Measurements from ENCODE around the gene LAG3.
"Not testable (repeated sequence)": the region's sequence is repeated elsewhere in the genome, so short reads cannot be mapped to it uniquely, and the experiment has no call there.

LAG3 gene

DNA sequence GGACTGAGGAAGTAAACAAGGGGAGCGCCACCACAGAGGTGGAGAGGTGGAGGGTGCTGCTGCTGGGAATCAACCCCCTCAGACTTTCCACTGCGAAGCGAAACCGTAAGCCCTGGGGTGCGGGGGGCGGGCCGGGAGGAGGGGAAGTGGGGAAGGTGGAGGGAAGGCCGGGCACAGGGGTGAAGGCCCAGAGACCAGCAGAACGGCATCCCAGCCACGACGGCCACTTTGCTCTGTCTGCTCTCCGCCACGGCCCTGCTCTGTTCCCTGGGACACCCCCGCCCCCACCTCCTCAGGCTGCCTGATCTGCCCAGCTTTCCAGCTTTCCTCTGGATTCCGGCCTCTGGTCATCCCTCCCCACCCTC lies at the start of gene LAG3:
Gene LAG3, plus strand, starts transcription at position 190 of the 365 bp plus-strand sequence. CDS start 333 bp downstream, outside the sequence.
- DNase-seq (ENCODE audit: low read depth in 2 of 2): peak; percentile 65 to 73

DNA sequence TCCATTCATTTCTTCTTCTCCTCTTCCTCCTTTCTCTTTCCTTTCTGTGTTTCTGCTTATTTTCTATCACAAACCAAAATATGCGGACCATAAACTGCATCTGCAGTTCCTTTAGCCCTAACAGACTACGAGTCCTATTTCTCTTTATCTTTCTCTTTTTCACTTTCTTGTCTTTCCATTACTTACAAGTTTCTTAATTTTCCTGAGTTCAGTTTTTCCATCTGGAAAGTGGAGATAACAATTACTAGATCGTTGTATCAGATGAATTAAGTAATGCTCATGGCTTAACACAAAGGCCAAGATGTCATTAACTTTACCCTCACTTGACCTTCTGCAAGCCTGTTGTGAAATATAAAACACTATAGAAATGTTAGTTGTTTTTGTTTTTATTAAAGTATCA lies 49.5 kb upstream of the LAG3 start:
- DNase-seq (ENCODE audit: low read depth in 2 of 2): no peak

DNA sequence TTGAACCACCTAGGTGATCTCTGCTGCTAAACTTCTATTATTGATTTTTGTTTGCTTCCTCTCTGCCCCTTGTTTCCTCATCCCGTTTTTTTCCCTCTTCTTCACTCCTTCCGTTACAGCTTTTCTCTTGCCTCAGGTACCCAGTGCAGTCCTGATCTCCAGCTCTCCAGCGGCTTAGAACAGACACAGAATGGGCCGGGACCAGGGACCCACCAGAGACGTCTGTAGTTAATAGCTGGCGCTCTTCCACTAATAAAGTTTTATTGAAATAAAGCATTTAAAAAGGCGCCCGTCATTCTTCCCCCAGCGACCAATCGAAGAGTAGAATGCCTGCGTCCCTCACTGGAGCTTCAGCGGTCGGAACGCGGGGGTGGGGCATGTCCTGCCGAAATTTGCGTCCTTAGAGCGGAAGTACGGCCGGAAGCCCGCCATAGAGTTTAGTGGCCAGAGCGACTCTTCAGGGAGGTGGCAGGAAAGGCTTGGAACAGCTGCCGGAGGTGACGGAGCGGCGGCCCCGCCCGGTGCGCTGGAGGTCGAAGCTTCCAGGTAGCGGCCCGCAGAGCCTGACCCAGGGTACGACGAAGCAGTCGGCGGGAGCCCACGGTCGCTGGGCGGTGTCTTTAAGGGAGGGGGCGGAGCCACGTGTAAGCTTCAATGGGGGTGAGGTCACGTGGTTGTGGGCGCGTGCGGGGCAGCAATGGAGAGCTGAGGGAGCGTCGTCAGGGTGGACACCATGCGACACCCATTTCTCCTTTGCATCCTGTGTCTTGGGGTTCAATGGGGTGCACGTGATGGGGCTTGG lies 48.5 kb upstream of the LAG3 start, which contains the start of gene COPS7A:
Gene COPS7A, plus strand, starts transcription at position 440 of the 802 bp plus-strand sequence. CDS start 611 bp downstream, outside the sequence.
- DNase-seq (ENCODE audit: low read depth in 2 of 2): peak; percentile 96 to 98

DNA sequence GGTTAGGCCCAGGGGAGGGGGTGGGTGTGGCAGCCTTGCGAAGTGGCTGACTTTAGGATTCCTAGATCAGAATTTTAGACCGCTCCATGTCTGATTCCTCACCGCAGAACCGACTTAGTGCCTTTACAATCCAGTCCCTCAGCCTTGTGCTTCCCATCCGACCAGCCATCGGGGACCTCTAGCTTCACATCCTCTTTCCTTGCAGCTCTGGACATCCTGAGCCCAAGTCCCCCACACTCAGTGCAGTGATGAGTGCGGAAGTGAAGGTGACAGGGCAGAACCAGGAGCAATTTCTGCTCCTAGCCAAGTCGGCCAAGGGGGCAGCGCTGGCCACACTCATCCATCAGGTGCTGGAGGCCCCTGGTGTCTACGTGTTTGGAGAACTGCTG lies 47.9 kb upstream of the LAG3 start:
- DNase-seq (ENCODE audit: low read depth in 2 of 2): no peak

DNA sequence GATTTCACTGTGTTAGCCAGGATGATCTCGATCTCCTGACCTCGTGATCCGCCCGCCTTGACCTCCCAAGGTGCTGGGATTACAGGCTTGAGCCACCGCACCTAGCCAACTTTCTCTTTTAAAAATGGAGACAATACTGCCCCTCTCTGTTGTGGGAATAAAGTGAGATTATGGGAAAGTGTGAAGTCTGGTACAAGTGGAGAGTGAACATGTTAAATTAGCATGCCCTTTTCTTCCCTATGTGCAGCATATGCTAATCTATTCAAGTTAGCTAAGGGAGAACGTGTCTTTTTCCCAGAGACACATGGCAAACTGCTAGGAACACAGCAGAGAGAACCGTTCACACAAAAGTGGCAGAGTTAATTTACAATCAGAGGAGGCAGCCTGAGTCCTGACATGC lies 47.0 kb upstream of the LAG3 start:
- no peak for DNase-seq (ENCODE audit: low read depth in 2 of 2)

DNA sequence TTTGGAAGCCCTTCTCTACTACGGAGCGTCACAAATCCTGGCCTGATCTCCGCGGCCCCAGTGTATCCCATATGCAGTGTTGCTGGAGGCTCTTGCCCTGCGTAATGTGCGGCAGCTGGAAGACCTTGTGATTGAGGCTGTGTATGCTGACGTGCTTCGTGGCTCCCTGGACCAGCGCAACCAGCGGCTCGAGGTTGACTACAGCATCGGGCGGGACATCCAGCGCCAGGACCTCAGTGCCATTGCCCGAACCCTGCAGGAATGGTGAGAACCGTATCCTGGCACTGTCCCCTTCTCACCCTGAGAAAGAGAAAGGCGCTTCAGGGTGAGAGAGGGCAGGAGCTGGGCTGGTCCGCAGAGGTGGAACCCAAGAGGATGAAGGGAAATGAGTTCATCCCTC lies 43.1 kb upstream of the LAG3 start:
- DNase-seq (ENCODE audit: low read depth in 2 of 2): no peak

DNA sequence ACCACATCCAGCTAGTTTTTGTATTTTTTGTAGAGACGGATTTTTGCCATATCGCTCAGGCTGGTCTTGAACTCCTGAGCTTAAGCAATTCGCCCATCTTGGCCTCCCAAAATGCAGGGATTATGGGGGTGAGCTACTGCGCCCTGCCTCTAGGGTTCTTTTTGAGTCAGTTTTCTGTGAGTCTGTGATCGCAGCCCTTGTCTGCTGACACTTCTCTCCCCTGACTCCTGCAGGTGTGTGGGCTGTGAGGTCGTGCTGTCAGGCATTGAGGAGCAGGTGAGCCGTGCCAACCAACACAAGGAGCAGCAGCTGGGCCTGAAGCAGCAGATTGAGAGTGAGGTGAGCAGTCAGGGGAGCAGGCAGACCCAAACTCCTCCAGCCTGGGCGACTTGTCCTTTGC lies 42.2 kb upstream of the LAG3 start:
- DNase-seq (ENCODE audit: low read depth in 2 of 2): no peak

DNA sequence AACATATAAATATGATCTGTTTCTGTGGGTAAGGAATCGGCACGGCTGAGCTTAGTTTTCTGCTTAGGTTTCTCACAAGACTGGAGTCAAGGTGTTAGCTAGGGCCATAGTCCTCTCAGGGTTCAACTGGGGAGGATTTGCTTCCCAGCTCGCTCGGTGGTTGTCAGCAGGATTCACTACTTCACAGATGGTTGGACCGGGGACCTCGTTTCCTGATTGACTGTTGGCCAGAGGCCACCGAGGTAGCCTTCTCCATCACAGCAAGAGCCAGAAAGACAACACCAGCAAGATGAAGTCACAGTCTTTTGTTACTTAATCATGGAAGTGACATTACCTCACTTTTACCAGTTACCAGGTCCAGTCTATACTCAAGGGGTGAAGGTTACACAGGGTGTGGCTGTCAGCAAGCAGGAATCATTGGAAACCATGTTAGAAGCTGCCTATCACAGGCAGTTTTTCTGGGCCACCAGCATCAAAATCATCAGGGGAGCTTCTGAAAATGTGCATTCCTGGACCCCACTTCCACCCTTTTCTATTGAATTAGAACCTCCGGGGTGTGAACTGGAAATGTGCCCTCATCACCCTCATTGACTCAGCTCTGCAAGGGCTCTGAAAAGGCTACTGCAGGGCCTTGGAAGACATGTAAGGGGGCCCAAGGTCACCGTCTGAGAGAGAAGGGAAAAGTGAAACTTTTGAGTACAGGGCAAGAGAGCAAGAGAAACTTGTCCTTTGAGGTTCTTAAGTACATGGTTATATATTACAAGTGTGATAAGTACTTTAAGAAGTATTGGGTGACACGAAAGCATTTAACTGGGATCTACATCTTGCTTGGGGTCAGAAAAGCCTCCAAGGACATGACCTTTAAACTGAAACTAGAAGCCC lies 37.6 kb upstream of the LAG3 start:
- DNase-seq (ENCODE audit: low read depth in 2 of 2): no peak

DNA sequence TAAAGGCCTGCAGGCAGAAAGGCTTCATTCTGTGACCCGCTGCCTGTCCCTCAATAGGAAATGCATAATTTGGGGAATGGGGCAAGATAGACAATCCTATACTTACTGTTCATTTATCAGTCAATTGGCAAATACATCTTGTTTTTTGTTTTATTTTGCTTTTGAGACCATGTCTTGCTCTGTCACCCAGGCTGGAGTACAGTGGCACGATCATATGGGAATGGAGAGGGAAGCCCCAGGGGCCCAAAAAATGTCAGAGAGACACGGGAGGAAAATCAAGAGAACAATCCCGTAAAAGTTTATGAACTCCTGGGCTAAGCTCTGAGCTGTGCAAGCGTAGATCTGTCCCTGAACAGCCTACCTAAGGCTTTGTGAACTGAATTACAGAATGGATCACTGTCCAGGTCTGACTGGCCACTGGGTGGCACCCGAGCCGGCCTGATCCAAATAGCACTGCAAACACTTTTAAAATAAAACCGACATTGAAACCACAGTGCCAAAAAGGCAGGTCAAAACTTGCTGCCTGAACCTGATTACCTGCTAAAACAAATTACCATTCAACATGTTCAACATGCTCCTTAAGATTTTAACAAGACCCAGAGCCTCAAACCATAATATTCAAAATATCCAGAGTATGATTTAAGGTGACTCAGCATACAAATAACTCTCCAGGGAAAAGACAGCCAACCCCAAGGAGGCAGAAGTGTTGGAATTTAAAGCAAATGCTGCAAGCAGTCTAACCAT lies 36.7 kb upstream of the LAG3 start:
- no peak for DNase-seq (ENCODE audit: low read depth in 2 of 2)

DNA sequence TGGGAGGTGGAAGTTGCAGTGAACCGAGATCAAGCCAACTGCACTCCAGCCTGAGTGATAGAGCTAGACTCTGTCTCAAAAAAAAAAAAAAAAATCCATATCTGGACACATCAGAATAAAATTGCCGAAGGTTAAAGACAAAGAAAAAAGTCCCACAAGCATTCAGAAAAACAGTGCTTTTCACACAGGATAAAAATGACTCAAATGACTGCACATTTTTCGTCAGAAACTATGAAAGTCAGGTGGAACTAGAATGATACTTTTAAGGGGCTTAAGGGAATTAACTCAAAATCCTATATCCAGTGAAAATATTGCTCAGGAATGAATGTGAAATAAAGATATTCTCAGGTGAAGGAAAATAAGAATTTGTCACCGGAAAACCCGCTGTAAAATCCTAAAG lies 35.6 kb upstream of the LAG3 start:
- no peak for DNase-seq (ENCODE audit: low read depth in 2 of 2)

DNA sequence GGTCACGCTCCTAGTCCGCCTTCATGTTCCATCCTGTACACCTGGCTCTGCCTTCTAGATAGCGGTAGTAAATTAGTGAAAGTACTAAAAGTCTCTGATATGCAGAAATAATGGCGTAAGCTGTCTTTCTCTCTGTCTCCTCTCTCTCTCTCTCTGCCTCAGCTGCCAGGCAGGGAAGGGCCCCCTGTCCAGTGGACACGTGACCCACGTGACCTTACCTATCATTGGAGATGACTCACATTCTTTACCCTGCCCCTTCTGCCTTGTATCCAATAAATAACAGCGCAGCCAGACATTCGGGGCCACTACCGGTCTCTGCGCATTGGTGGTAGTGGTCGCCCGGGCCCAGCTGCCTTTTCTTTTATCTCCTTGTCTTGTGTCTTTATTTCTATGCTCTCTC lies 30.2 kb upstream of the LAG3 start:
- DNase-seq (ENCODE audit: low read depth in 2 of 2): not testable (repeated sequence)

DNA sequence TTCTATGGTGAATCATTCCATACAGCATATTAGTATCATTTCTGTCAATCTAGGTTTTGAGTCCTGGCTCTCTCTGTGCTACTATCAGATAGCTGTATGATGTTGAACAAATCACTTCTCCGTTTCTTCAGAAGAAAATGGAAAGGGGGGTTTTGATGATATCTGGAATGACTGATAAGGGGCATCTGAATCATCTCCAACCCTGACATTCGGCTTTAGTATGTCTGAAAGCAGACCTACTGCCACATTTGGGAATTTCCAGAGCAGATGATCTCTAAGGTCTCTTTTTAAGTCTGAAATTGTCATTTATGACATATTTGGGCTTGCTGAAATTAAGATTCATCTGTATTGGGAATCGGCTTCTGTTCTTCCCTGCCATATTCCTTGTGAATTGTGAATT lies 29.5 kb upstream of the LAG3 start:
- no peak for DNase-seq (ENCODE audit: low read depth in 2 of 2)

DNA sequence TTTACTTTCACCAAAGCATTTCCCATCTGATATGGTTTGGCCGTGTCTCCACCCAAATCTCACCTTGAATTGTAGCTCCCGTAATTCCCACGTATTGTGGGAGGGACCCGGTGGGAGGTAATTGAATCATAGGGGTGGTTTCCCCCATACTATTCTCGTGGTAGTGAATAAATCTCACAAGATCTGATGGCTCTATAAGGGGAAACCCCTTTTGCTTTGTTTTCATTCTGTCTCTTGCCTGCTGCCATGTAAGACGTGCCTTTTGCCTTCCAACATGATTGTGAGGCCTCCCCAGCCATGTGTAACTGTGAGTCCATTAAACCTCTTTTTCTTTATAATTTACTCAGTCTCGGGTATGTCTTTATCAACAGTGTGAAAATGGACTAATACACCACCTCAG lies 29.0 kb upstream of the LAG3 start:
- not testable (repeated sequence) for DNase-seq (ENCODE audit: low read depth in 2 of 2)

DNA sequence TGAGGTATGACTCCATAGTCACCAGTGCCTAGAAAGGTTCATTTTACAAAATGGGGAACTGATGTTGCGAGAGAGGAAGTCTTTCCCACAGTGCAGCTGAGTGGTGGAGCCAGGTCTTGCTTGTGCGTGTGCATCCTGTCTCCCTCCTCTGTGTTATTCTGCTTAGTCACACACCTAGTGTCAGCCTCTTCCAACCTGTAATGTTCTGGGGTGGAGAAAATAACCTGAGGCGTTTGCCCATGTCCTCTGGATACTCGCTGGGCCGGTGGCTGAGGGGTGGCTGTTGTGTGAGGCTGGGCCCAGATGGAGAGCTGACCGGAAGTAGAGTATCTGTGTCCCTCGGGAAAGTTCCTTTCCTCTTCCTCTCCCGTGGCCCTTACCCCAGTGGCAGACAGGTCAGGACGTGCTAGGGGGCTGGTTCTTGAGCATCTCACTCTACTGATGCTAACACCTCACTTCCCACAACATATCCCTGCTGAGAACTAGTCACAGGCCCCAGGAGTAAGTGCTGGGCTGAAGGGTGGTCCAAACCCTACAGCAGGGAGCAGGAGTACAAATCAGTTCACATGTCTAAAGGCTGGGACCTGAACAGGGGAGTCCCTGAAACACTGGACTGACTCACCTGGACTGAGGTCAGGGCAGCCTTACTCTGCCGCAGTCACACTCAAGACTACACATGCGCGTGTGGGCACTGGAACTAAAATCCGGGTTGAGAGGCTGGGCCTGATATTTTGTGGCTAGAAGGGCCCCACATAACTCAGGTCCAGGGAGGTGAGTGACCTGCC lies 26.4 kb upstream of the LAG3 start:
- no peak for DNase-seq (ENCODE audit: low read depth in 2 of 2)

DNA sequence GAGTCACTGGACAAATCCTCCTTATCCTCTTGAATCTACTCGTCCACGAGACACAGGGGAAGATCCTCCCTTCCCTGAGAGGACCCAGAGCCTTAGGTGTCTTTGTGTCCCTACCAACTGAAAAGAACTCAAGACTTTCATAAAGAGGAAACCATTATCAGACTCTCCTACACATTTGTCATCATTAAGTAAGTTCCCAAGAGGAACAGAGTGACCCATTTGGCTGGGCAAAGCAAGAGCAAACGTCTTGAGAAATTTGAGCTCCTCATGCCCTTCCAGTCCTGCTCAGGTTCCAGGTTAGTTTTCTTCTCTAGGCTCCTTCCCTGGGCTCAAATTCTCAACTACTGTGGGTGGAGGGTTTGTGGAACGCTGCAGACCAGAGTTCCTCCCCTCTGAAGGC lies 25.1 kb upstream of the LAG3 start:
- DNase-seq (ENCODE audit: low read depth in 2 of 2): no peak

DNA sequence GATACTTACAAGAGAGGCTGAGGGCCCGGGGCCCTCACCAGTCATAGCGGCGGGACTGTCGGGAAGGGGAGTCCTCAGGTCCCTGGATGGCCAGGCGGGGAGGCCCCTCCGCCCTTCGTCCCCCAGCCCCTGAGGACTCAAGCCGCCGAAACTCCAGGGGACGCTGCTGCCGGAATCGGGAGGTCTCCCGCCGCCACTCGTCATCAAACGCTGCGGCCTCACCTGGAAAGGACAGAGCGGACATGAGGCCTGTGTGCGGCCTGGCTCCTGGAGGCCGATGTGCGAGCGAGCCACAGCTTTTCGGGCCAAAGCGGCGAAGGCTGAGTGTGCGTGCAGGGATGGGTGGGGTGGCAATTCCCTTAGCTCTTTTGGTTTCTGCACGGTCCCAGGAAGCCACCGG lies 23.6 kb upstream of the LAG3 start:
- DNase-seq (ENCODE audit: low read depth in 2 of 2): no peak

DNA sequence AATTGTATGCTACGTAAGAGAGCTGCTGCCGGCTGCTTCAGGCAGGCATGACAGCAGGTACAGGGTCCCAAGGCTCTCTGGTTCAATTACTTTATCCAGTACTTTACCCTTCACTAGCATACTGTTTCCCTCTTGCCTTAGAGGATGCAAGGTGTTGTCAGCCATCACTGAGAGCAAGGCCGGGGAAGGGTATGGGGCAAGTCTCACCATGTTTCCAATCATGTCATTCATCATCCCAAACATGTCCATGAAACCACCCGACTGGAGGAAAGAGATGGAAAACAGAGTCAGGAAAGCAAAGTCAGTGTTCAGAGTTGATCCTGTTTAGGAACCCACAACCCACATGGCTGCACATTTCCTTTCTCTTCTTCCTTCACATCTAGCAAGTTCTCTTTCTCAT lies 21.8 kb upstream of the LAG3 start:
- DNase-seq (ENCODE audit: low read depth in 2 of 2): no peak

DNA sequence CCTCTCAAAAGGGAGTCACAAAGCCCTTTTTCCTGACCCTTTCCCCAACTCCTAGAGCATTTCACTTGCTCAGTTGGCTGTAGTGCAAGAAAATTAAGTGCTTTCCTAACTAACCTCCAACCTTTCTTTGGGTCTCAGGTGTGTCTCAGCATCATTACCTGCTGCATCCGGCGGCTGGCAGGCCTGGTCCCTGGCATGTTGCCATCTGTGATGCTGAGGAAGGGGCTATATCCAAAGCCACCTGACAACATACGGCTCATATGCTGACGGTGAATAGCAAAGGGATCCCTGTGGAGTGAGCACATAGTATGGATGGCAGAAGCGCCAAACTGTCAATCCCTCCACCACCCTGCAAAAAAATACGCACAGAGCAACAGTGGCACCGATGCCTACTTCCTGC lies 20.6 kb upstream of the LAG3 start:
- no peak for DNase-seq (ENCODE audit: low read depth in 2 of 2)

DNA sequence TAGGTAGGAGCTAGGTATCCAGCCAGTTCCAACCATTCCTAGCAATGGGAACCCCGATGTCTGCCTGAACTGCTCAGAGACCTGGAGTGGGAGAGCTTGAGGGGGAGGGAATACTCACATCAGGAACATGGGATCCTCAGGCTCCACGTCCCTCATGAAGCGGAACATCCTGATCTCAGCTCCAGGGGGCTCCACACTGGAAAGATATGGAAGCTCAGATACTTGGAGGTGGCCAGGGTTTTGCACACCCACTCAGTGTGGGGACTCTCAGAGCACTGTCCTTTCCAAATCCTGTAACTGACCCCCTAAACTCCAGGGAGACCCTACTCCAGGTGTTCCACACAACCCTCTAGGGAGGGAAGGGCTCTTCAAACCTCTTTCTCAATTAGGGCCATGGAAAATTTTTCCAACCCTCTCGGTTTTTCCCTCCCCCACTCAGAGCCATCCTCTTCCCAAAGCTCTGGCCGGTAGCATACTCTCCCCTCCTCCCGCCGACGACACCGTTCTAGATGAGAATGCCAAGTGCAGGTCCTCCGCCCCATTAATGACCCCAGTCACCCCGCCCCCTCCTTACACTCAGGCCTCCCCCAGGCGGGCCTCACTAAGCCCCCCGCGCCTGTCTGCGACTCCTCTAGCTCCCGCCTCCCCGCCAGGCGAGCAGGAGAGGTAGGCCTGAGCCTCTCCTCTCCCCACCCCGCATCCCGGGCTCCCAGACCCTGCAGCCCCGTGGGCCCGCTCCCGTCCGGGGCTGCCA lies 20.0 kb upstream of the LAG3 start:
- DNase-seq (ENCODE audit: low read depth in 2 of 2): no peak

DNA sequence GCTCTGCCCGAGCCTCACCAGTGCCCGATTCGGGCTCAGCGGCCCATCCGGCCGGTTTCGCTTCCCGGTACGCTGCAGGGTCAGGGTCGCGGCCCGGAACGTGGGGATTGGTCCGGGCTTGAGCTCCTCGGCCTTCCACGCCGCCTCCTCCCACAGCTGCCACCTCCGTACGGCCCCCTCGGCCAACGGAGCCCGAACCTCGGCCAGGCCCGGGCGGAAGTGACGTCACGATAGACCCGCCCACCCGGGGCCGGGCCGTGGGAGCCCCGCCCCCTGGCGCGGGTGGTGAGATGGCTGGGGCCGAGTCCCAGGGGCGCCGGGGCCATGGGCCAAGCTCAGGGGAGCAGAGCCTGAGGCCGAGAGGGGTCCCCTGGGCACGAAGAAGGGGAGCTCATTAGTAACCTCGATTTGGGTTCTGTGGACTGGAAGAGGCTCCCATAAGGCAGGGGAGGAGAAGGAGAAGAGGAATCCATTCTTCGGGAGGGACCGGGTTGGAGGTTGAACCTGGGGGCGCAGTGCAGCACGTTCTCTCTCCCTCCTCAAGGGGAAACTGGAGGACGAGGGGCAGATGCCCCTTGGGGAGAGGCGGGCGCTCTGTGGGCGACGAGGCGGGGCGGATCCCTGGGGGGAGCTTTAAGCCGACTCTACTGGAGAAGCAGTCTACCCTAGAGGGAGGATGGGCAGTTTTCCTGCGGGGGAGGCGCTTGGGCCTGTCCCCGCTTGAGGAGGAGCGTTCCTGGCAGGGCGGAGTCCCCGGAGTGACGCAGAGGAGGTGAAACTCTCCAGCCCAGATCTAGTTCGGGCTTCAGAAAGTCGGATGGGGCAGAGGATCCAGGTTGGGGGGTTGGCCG lies 19.2 kb upstream of the LAG3 start, which contains the start of gene MLF2:
Gene MLF2, minus strand, starts transcription at position 221 of the 851 bp plus-strand sequence. CDS start 807 bp downstream, outside the sequence.
- peak; percentile 96 to 97 for DNase-seq (ENCODE audit: low read depth in 2 of 2)
